ENCODE data around the gene SNX24. TPM values are rescaled to one million over a fixed set of nuclear protein-coding genes. Genes with fewer than 3 reads are reported as not detected.

Gene SNX24
- total and polyA plus RNA-seq, 5 donors from 2014 or later: 7.8 to 22.0 (median 11.1) TPM

DNA sequence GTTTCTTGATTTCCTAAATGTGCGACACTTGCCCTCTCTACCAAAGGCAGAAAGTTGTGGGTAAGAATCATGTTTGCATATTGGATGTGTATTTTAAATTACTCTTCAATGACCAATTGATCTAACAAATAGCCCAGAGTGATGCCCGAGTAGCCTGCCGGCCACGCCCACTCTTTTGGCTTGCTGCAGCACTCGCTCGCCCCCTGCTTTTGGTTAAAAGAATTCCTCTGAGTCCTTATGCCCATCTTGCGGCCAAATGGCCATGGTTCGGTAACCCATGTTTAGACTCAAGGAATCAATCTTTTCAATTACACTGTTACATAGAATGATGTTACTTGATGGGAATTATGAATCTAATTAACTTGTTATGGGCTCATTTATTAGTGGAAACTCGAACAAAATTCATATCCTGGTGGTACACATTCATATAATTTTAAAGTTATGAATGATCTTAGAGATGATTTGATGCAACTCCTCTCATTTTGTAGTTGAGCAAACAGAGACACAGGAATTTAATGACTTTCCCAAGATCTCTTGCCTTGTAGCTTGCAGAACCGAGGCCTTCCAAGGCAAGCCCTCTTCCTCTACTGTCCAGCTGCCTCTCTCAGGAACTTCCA lies 154.6 kb downstream of the SNX24 start:
- Mint-ChIP-seq H3K36me3 (peaks cover 13% of the 10 kb centered on the region), H3K9me3 (peaks cover 0 to 3% (median 0%) of the 10 kb centered on the region in 7 donors), H3K4me1 (no peaks in the 10 kb centered on the region), H3K4me3 (no peak overlapping the region), H3K27me3 (no peaks in the 10 kb centered on the region), H3K27ac (no peak overlapping the region)
- no peaks in the 10 kb centered on the region for H3K4me1 ChIP-seq (ENCODE audit: control insufficient read depth, insufficient read depth, low read length, poor library complexity, severe bottlenecking)
- ATAC-seq (ENCODE audit: low read depth in 2 of 2) (no peak), DNase-seq (peak in 1 of 3 donors; percentile 60)
- H3K9me3 ChIP-seq (ENCODE audit: control insufficient read depth in 2 of 2, low read length in 2 of 2): no peaks in the 10 kb centered on the region
- no peak overlapping the region for H3K4me3 ChIP-seq (ENCODE audit: low read depth, low read length)
- no peaks in the 10 kb centered on the region for H3K27me3 ChIP-seq (ENCODE audit: control insufficient read depth, insufficient read depth, low read length)
- H3K36me3 ChIP-seq (ENCODE audit: control insufficient read depth, insufficient read depth, low read length): peaks cover under 1% of the 10 kb centered on the region
- H3K27ac ChIP-seq (ENCODE audit: insufficient read depth, low read length, poor library complexity, severe bottlenecking): no peak overlapping the region

DNA sequence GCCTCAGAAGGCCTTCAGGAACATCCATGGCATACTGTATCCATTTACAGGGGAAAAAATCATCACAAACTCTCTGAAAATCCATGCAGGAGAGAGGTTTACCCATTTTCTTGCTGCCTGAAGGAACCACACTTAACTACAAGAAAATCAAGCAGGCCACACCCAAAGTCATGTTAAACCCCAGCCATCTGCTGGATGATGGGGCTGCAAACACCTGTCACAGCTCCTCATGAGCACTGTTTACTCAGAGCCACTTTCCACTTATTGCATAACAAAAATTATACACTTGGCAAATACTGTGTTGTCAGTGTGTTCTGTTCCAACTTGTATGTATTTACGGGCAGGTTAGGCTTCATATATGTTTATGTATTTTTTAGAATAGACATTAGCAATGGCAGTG lies 155.3 kb downstream of the SNX24 start:
- H3K27me3 Mint-ChIP-seq: no peaks in the 10 kb centered on the region
- no peak overlapping the region for H3K4me3 Mint-ChIP-seq
- H3K36me3 Mint-ChIP-seq: peaks cover 13% of the 10 kb centered on the region
- Histone ChIP-seq H3K9me3 (ENCODE audit: control insufficient read depth in 2 of 2, low read length in 2 of 2) (no peaks in the 10 kb centered on the region), H3K27ac (ENCODE audit: insufficient read depth, low read length, poor library complexity, severe bottlenecking) (no peak overlapping the region), H3K36me3 (ENCODE audit: control insufficient read depth, insufficient read depth, low read length) (peaks cover 2% of the 10 kb centered on the region), H3K4me1 (ENCODE audit: control insufficient read depth, insufficient read depth, low read length, poor library complexity, severe bottlenecking) (no peaks in the 10 kb centered on the region), H3K27me3 (ENCODE audit: control insufficient read depth, insufficient read depth, low read length) (no peaks in the 10 kb centered on the region), H3K4me3 (ENCODE audit: low read depth, low read length) (no peak overlapping the region)
- DNase-seq: no peak
- no peak overlapping the region for H3K27ac Mint-ChIP-seq
- no peaks in the 10 kb centered on the region for H3K4me1 Mint-ChIP-seq
- no peak for ATAC-seq (ENCODE audit: low read depth in 2 of 2)
- H3K9me3 Mint-ChIP-seq: peaks cover 0 to 1% (median 0%) of the 10 kb centered on the region in 7 donors

DNA sequence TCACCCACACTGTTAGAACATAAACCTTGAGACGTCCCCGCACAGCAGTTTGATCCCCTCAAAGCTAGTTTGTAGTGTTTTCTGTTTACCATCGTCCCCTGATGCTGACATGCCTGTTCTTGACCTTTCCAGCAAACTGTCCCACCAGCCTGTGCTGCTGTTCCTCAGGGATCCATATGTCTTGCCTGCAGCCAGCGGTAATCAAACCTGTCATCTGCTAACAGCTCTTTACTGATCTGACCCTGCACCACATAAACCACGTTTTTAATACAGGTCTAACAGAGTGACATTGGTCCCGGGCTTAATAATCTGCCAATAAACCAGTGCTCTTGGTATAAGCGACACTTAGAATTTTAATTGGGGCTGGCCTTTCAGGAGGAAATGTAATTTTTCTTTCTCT lies 156.4 kb downstream of the SNX24 start:
- H3K9me3 Mint-ChIP-seq: peaks cover 0 to 1% (median 0%) of the 10 kb centered on the region in 7 donors
- H3K4me3 Mint-ChIP-seq: no peak overlapping the region
- H3K36me3 ChIP-seq (ENCODE audit: control insufficient read depth, insufficient read depth, low read length): peaks cover 2% of the 10 kb centered on the region
- H3K27ac Mint-ChIP-seq: no peak overlapping the region
- no peak for DNase-seq
- H3K4me3 ChIP-seq (ENCODE audit: low read depth, low read length): no peak overlapping the region
- no peak for ATAC-seq (ENCODE audit: low read depth in 2 of 2)
- H3K27me3 Mint-ChIP-seq: no peaks in the 10 kb centered on the region
- H3K4me1 Mint-ChIP-seq: no peaks in the 10 kb centered on the region
- no peaks in the 10 kb centered on the region for H3K27me3 ChIP-seq (ENCODE audit: control insufficient read depth, insufficient read depth, low read length)
- H3K9me3 ChIP-seq (ENCODE audit: control insufficient read depth in 2 of 2, low read length in 2 of 2): no peaks in the 10 kb centered on the region
- H3K36me3 Mint-ChIP-seq: peaks cover 22% of the 10 kb centered on the region
- no peaks in the 10 kb centered on the region for H3K4me1 ChIP-seq (ENCODE audit: control insufficient read depth, insufficient read depth, low read length, poor library complexity, severe bottlenecking)
- H3K27ac ChIP-seq (ENCODE audit: insufficient read depth, low read length, poor library complexity, severe bottlenecking): no peak overlapping the region

- Mint-ChIP-seq H3K27ac (no peak overlapping the region), H3K9me3 (peaks cover 0 to 3% (median 0%) of the 10 kb centered on the region in 7 donors), H3K27me3 (no peaks in the 10 kb centered on the region), H3K4me3 (no peak overlapping the region), H3K4me1 (no peaks in the 10 kb centered on the region), H3K36me3 (peaks cover 20% of the 10 kb centered on the region)
- no peak overlapping the region for H3K27ac ChIP-seq (ENCODE audit: insufficient read depth, low read length, poor library complexity, severe bottlenecking)
- ATAC-seq (ENCODE audit: low read depth in 2 of 2) (no peak), DNase-seq (no peak)
- no peak overlapping the region for H3K4me3 ChIP-seq (ENCODE audit: low read depth, low read length)
- H3K36me3 ChIP-seq (ENCODE audit: control insufficient read depth, insufficient read depth, low read length): peaks cover 2% of the 10 kb centered on the region
- H3K4me1 ChIP-seq (ENCODE audit: control insufficient read depth, insufficient read depth, low read length, poor library complexity, severe bottlenecking): no peaks in the 10 kb centered on the region
- H3K27me3 ChIP-seq (ENCODE audit: control insufficient read depth, insufficient read depth, low read length): no peaks in the 10 kb centered on the region
- H3K9me3 ChIP-seq (ENCODE audit: control insufficient read depth in 2 of 2, low read length in 2 of 2): no peaks in the 10 kb centered on the region
Observed at GRCh38 chr5:123007182-123007581, 161.8 kb downstream of the SNX24 start.

DNA sequence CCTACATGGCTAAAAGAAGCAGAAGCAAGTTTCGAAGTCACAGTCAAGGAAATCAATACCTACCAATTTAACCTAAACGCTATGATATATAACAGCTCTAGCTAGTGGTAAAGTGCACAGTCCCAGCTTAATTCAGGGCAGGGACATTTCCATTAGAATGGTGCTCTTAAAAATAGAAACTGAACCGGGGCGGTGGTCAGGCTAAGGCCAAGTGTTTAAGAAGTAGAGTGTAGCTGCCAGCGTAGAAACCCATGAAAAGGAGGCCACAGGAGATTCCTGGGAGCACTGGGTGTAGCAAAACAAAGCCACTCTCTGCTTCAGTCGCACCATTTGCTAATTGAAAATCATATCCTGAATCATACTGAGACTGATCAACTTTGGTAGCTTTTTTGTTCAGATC lies 162.3 kb downstream of the SNX24 start:
- no peak overlapping the region for H3K27ac Mint-ChIP-seq
- DNase-seq (no peak), ATAC-seq (ENCODE audit: low read depth in 2 of 2) (no peak)
- no peaks in the 10 kb centered on the region for H3K4me1 ChIP-seq (ENCODE audit: control insufficient read depth, insufficient read depth, low read length, poor library complexity, severe bottlenecking)
- H3K36me3 Mint-ChIP-seq: peaks cover 20% of the 10 kb centered on the region
- no peaks in the 10 kb centered on the region for H3K27me3 Mint-ChIP-seq
- no peak overlapping the region for H3K4me3 ChIP-seq (ENCODE audit: low read depth, low read length)
- H3K27me3 ChIP-seq (ENCODE audit: control insufficient read depth, insufficient read depth, low read length): no peaks in the 10 kb centered on the region
- no peak overlapping the region for H3K4me3 Mint-ChIP-seq
- no peak overlapping the region for H3K27ac ChIP-seq (ENCODE audit: insufficient read depth, low read length, poor library complexity, severe bottlenecking)
- H3K4me1 Mint-ChIP-seq: no peaks in the 10 kb centered on the region
- no peaks in the 10 kb centered on the region for H3K9me3 ChIP-seq (ENCODE audit: control insufficient read depth in 2 of 2, low read length in 2 of 2)
- H3K36me3 ChIP-seq (ENCODE audit: control insufficient read depth, insufficient read depth, low read length): peaks cover 2% of the 10 kb centered on the region
- H3K9me3 Mint-ChIP-seq: peaks cover 0 to 3% (median 0%) of the 10 kb centered on the region in 7 donors

DNA sequence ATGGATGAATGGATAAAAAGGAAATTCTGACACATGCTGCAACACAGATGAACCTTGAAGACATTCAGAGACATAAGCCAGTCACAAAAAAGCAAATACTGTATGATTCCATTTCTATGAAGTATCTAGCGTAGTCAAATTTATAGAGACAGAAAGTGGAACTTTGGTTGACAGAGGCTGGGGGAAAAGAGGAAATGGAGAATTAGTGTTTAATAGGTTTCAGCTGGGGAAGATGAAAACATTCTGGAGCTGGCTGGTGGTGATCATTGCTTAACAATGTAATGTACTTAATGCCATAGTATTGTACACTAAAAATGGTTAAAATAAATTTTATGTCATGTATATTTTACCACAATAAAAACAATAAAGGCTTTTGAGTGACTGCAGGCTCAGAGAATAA lies 166.9 kb downstream of the SNX24 start:
- no peak overlapping the region for H3K4me3 ChIP-seq (ENCODE audit: low read depth, low read length)
- H3K27ac ChIP-seq (ENCODE audit: insufficient read depth, low read length, poor library complexity, severe bottlenecking): no peak overlapping the region
- ATAC-seq (ENCODE audit: low read depth in 2 of 2): no peak
- no peaks in the 10 kb centered on the region for H3K4me1 ChIP-seq (ENCODE audit: control insufficient read depth, insufficient read depth, low read length, poor library complexity, severe bottlenecking)
- H3K27me3 ChIP-seq (ENCODE audit: control insufficient read depth, insufficient read depth, low read length): no peaks in the 10 kb centered on the region
- H3K4me3 Mint-ChIP-seq: no peak overlapping the region
- H3K27me3 Mint-ChIP-seq: no peaks in the 10 kb centered on the region
- peaks cover 4% of the 10 kb centered on the region for H3K36me3 Mint-ChIP-seq
- H3K9me3 Mint-ChIP-seq: peaks cover 0 to 9% (median 4%) of the 10 kb centered on the region in 7 donors
- no peak for DNase-seq
- no peaks in the 10 kb centered on the region for H3K4me1 Mint-ChIP-seq
- H3K36me3 ChIP-seq (ENCODE audit: control insufficient read depth, insufficient read depth, low read length): no peaks in the 10 kb centered on the region
- no peak overlapping the region for H3K27ac Mint-ChIP-seq
- H3K9me3 ChIP-seq (ENCODE audit: control insufficient read depth in 2 of 2, low read length in 2 of 2): no peaks in the 10 kb centered on the region

GRCh38 chr5:123014689-123015088 lies 169.3 kb downstream of the SNX24 start:
- H3K4me1 ChIP-seq (ENCODE audit: control insufficient read depth, insufficient read depth, low read length, poor library complexity, severe bottlenecking): no peaks in the 10 kb centered on the region
- no peak overlapping the region for H3K4me3 Mint-ChIP-seq
- peaks cover 0 to 9% (median 4%) of the 10 kb centered on the region in 7 donors for H3K9me3 Mint-ChIP-seq
- H3K27me3 Mint-ChIP-seq: no peaks in the 10 kb centered on the region
- no peak for DNase-seq
- no peaks in the 10 kb centered on the region for H3K4me1 Mint-ChIP-seq
- no peak for ATAC-seq (ENCODE audit: low read depth in 2 of 2)
- no peaks in the 10 kb centered on the region for H3K36me3 ChIP-seq (ENCODE audit: control insufficient read depth, insufficient read depth, low read length)
- H3K36me3 Mint-ChIP-seq: no peaks in the 10 kb centered on the region
- no peaks in the 10 kb centered on the region for H3K9me3 ChIP-seq (ENCODE audit: control insufficient read depth in 2 of 2, low read length in 2 of 2)
- no peak overlapping the region for H3K27ac Mint-ChIP-seq
- no peak overlapping the region for H3K27ac ChIP-seq (ENCODE audit: insufficient read depth, low read length, poor library complexity, severe bottlenecking)
- H3K4me3 ChIP-seq (ENCODE audit: low read depth, low read length): no peak overlapping the region
- H3K27me3 ChIP-seq (ENCODE audit: control insufficient read depth, insufficient read depth, low read length): peaks cover 3% of the 10 kb centered on the region

- H3K4me1 ChIP-seq (ENCODE audit: control insufficient read depth, insufficient read depth, low read length, poor library complexity, severe bottlenecking): no peaks in the 10 kb centered on the region
- DNase-seq (no peak), ATAC-seq (ENCODE audit: low read depth in 2 of 2) (no peak)
- H3K27me3 ChIP-seq (ENCODE audit: control insufficient read depth, insufficient read depth, low read length): peaks cover 4% of the 10 kb centered on the region
- no peaks in the 10 kb centered on the region for H3K9me3 ChIP-seq (ENCODE audit: control insufficient read depth in 2 of 2, low read length in 2 of 2)
- H3K27ac Mint-ChIP-seq: no peak overlapping the region
- no peaks in the 10 kb centered on the region for H3K4me1 Mint-ChIP-seq
- H3K36me3 ChIP-seq (ENCODE audit: control insufficient read depth, insufficient read depth, low read length): no peaks in the 10 kb centered on the region
- H3K4me3 Mint-ChIP-seq: no peak overlapping the region
- H3K9me3 Mint-ChIP-seq: peaks cover 0 to 2% (median 0%) of the 10 kb centered on the region in 7 donors
- no peak overlapping the region for H3K27ac ChIP-seq (ENCODE audit: insufficient read depth, low read length, poor library complexity, severe bottlenecking)
- H3K27me3 Mint-ChIP-seq: peaks cover 20% of the 10 kb centered on the region
- H3K4me3 ChIP-seq (ENCODE audit: low read depth, low read length): no peak overlapping the region
- no peaks in the 10 kb centered on the region for H3K36me3 Mint-ChIP-seq
Observed at GRCh38 chr5:123028222-123028621, 182.8 kb downstream of the SNX24 start.
